GM19463 (cell line): ENCODE results near the gene TTBK1.

Source experiments
- ATAC-seq: cut with Tn5 transposase; IDR thresholded peaks from one replicate; pipeline ENCODE4 v1.9.1; 2021; ENCODE audit warnings: mild to moderate bottlenecking, moderate library complexity; ENCODE audit not compliant: unreplicated experiment

The TTBK1 gene

DNA sequence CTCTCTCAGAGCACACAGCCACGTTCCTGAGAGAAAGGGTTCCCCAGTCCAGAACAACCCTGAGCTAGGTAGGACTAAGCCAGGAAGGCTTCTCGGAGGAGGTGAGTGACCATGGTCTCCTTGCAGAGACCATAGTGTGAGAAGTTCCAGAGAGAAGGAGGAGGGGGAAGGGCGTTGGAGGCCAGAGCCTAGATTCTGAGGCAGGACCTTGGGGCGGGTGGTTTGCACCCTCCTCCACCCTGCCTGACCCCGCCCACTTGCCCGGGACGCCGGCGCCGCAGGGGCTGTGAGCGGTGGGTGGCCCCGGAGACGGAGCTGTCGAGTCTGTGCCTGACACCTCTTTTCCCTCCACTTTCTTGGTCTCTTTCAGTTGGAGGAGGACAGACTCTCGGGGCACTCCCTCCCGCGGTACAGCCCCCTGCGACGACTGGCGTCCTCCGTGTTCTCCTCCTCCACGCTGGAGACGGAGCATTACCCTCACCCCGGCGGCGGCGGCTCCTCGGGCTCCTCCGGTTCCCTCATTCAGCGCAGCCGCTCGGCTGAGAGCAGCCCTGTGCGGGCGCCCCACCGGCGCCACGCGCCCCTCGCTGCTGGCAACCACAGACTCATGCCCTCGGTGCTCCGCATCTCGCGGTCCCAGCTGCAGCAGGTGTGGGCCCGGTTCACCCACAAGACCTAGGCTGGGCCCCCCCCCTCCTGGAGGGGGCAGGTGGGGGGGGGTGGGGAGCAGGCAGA lies 26.2 kb downstream of the TTBK1 start:
- no peak for ATAC-seq

DNA sequence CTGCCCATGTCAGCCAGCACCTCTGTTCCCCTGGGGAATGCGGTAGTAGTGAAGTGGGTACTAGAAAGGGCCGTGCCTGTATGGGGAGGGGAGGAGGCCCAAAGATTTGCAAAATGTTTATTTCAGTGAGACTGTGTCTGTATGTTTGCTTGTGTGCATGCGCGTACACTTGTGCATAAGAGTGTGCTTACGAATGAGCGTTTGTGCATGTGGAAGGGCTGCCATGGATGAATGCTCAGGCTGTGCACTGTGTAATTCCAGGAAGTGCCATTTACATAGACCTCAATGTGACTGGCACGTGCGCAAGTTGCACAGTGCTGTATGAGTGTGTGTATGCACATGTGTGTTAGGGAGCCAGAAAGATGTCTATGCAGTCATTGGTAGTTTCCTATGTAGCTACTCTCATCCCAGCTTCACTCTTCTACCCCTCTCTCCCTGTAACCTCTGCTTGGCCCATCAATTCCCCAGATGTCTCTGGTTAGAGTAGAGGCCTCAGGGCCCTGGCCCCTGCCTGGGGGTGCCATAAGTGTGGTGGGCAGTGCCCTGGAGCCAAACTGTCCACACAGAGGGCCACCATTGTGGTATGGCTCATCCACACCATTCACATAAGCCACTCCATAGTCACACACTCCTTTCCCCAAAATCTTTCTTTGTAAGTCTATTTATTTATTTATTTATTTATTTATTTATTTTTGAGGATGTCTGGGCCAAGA lies 28.0 kb downstream of the TTBK1 start:
- ATAC-seq = no peak

DNA sequence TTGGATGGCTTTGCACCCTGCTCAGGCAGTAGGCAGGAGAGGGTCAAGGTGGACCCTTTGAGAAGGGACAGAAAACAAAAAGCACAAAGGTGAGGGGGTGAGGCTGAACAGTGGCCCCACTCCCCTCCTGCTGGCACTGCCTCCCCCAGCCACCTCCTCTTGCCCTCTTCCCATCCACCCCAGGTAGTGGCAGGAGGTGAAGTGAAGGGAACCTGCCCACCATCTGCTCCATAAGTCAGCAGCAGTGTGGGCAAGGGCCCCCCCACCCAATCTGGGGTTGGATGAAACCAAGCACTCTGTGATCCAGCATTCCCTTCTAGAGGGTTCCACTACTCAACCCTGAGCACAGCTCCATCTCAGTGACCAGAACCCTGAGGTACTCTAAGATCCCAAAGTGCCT lies 28.7 kb downstream of the TTBK1 start:
- ATAC-seq = no peak

DNA sequence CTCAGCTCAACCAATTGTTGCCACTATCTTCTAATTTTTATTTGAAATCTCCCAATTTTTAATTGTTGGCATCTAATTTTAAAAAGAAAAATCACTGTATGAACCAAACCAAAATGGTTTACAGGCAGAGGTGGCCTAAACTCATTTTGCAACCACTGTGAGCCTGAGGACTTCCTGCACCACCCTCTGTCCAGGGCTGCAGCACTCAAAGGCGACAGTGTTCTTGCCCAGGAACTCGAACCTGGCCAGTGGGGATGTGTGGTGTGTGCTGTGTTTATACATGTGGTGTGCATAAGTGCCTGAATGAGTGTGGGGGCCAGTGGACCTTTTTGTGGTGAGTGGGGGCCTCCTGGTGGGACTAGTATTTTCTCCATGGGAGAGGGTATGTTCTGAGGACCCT lies 30.4 kb downstream of the TTBK1 start:
- no peak for ATAC-seq

DNA sequence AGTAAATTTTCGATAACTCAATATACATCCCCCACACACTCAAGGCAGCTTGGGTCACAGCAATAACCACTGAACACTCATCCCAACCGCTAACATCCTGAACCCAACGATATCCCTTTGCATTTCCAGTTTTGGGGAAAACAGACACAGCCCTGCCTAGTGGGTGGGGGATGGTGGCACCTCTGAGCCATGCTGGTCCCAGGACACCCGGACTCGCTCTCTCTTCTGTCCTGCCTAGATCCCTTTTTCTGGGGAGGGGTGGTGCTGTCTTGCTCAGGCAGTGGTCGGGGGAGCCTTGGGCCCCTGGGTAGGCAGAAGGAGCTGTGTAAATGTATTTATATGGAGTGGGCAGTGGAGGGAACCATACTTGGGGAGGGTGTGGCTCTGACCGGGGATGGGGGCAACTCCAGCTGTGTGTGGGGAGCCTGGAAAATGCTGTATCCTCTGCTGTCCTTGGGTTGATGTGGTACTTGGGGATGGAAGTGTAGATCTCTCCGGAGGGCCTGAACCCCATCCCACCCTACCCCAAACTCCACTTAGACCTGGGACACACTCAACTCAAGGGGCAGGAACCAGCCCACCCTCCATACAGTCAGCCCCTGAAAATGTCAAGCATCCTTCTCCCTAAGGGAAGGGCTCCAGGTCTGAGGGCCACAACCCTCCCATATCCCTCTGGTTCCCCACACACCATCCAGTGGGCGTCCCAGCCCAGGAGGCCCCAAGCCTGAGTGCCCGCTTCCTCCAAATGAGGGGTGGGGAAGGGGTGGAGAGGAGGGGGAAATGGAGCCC lies 31.0 kb downstream of the TTBK1 start:
- no peak for ATAC-seq

DNA sequence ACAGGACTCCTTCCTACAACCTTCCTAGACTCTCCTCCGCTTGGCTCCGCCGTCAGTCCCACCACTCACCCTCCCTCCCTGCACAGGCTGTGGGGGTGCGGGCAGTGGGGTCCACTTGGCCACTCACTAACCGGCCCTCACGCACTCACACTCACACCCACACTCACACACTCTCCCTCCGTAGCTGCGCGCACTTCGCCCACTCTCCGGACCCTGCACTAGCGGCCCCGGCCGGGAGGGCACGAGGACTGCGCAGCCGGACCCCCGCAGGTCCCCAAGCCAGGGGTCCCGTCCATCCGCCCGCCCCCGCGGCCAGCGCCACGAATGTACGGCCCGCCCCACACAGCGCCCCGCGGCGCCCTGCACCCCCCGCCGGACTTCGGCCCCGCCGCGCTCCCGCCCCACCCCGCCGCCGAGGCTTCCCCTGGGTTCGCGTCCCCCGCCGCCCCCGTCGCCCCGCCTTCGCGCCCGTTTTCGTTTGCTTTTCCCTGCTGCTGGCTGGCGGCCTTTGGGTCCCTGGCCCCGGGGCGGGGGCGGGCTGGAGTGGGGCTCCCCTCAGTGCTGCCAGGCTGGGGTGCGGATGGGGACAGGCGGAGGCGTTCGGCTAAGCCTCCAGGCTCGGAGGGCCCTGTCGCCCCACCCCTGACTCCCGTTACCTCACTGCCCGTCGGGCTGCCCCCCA lies 31.8 kb downstream of the TTBK1 start:
- ATAC-seq = no peak

DNA sequence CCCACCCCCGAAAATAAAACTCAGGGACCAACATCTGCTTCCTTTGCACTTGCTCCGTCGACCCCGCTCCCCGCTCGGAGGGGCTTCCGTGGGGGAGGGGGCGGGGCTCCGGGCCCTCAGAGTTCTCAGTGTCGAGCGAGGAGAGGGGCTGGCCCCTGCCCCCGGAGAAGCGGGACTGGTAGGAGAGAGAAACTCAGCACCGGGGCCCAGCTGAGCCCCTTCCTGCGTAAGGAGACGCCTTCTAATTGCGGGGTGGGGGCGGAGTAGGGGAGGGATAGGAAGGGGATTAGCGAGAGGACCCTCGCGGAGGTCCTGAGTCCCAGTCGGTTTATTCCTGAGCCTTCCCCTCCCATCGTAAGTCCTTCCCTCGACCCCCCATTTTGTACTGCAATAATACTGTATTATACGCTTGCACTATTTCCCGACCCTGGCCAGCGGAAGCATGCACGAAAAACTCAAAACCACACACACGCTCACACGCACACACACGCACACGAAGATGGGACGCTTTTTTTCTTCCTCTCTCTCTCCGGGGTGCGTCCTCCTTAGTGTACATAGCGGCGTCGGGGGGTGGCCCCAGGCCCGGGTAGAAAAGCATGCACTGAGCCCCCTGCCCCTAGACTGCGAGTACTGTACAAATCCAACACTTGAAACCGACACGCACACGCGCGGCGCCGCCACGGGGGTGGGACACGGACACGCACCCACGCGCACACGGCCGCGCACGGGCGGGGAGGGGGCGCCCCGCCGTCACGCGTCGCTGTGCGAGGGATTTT lies 32.7 kb downstream of the TTBK1 start:
- no peak for ATAC-seq

DNA sequence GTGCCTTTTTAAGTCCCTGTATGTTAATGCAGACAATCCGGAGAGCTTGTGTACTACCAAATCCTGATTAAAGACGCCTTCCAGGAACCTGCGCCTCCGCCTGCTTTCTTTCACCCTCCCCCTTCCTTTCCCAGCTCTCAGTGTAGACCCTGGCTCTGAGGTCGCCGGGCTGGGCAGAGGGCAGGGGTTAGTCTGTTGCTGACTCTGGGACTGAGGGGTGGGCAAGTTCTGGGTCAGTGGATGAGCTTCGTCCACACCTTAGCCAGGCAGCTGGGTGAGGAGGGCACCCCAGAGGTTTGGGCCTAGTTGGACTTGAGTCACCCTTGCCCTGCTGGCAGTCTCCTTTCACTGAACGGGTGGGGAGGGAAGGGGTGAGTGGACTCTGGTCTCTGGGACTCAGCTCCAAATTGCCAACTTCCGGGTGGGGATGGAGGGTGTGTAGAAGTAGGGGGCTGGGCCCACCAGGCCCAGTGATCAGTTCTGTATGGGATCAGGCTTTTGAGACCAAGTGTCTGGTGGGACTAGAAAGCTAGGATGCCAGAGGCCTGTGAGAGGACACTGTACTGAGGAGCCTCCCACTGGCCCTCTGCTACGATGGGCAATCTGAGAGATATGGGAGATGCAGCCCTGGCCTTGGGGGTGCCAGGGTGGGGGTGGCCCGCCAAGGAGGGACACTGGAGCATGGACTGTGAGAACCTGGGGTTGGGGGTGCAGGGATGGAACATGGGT lies 33.5 kb downstream of the TTBK1 start:
- ATAC-seq = no peak

DNA sequence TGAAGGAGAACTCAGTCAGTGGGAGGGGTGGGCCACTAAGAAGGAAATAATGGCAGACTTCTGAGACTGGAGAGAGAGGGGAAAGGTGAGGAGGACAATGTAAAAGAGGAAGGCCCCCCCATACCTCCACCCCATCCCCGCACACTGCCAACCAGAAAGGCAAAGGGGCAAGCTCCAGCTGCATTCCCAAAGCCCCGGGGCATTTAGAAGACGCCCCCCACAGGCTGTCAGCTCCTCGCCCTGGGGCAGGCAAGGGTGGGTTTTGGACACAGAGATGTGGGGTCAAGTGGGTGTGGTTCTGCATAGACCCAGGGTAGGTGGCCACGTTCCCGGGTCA lies 34.0 kb downstream of the TTBK1 start:
- ATAC-seq = no peak

DNA sequence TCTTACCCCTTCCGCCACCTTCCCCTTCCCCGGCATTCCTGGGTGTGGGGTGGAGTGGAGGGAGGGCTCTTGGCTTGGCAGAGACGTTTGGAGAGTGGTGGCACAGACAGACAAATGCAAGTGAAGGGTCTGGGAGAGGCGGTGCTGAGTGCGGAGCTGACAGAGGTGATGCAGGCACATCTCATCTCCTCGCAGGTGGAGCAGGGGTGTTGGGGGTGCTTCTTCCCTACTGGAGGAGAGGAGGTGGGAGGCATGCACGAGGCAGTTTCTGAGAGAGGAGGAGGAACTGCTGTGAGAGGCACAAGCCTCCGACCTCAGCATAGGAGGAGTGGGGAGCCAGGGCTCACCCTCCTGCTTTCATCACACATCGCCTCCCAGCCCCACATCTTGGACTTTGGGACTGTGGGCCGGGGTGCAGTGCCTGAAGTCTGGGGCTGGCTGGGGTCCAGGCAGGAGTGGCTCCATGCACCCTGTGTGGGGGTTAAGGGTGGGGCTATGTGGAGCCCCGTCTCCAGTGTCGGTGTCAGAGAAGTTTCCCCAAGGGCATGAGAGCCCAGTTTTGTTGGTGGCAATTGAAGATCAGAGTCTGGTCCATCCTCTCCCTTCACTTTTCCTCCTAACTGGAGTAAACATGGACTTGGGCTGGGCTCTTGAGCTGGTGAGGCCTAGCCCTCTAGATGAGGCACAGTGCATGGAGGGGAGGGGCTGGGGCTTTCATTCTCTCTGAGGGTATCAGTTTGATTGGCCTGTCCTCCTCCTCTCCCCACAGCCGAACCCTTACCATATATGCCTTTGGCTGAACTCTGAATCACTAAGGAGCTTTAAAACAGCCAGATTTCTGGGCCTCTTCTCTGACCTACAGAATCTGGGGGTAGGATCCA lies 34.6 kb downstream of the TTBK1 start:
- no peak for ATAC-seq

DNA sequence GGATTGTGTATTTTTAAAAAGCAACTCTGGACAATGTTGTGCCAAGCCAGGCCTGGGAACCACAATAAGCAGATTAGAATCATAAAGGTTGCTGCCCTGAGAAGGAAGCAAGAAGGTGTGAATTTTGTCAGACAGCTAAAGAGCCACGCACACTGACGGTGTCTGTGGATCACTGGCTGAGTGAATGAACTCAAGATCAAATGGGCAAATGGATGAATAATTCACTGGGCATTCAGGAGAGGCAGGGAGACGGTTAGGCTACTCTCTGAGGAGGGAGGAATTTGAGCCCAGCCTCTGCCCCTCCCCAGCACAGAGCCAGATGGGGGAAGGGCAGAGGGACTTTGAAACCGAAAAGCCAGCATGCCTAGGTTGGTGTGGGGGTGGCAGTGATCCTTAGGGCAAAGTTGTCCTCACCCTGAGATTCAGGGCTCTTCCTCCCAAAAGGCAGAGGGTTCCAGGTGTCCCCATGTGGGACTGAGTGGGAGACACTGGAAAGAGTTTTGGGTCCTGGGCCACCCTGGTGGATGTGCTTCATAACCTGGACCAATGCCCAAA lies 35.3 kb downstream of the TTBK1 start:
- ATAC-seq = no peak

DNA sequence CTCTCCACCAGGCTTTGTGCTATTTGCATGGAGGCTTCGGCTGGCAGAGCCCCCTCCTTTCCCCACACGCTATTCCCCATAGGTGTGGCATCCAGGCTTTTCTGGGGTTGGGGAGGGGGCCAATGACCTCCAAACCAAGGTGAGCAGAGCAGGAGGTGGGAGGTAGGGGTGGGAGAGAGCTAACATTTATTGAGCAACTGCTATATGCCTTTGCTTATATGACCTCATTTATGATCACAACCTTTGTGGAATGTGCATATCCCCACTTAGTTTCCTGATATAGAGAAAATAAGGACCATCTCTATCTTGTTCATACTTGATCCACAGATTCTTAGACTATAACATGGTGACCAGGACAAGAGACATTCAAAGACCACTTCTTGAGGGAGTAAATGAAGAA lies 37.0 kb downstream of the TTBK1 start:
- ATAC-seq = no peak

DNA sequence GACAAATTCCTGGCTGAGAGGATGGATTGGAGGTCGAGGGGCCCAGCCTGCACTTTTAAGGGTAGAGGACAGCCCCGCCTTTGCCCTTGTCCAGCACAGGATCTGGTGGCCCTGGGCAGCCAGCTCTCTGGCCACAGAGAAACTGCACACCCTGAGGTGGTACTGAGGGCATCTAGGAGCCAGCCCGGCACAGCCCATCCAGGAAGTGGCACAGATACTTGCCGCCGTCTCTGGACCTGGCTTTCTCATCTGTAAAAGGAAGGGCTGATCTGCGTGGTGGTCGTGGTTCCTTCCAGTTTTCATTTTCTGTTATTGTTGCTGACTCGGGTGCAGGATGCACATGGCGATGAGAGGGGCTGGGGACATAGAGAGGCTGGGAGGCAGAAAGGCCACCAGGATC lies 38.8 kb downstream of the TTBK1 start:
- ATAC-seq = no peak

DNA sequence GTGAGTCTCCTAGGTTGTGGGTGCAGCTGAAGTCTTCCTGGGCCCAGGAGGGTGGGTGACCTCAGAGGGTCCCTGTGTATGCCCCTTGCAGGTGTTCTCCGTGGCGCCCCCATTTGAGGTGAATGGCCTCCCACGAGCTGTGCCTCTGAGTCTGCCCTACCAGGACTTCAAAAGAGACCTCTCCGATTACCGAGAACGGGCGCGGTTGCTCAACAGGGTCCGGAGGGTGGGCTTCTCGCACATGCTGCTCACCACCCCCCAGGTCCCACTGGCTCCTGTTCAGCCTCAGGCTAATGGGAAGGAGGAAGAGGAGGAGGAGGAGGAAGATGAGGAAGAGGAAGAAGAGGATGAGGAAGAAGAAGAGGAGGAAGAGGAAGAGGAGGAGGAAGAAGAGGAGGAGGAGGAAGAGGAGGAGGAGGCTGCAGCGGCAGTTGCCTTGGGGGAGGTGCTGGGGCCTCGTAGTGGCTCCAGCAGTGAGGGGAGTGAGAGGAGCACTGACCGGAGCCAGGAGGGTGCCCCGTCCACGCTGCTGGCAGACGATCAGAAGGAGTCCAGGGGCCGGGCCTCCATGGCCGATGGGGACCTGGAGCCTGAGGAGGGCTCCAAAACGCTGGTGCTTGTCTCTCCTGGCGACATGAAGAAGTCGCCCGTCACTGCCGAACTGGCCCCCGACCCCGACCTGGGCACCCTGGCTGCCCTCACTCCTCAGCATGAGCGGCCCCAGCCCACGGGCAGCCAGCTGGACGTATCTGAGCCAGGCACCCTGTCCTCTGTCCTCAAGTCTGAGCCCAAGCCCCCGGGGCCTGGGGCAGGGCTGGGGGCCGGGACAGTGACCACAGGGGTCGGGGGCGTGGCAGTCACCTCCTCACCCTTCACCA lies 39.6 kb downstream of the TTBK1 start:
- ATAC-seq = no peak

DNA sequence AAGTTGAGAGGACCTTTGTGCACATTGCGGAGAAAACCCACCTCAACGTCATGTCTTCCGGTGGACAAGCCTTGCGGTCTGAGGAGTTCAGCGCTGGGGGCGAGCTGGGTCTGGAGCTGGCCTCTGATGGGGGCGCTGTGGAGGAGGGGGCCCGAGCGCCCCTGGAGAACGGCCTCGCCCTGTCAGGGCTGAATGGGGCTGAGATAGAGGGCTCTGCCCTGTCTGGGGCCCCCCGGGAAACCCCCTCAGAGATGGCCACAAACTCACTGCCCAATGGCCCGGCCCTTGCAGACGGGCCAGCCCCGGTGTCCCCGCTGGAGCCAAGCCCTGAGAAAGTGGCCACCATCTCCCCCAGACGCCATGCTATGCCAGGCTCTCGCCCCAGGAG lies 40.2 kb downstream of the TTBK1 start:
- no peak for ATAC-seq

DNA sequence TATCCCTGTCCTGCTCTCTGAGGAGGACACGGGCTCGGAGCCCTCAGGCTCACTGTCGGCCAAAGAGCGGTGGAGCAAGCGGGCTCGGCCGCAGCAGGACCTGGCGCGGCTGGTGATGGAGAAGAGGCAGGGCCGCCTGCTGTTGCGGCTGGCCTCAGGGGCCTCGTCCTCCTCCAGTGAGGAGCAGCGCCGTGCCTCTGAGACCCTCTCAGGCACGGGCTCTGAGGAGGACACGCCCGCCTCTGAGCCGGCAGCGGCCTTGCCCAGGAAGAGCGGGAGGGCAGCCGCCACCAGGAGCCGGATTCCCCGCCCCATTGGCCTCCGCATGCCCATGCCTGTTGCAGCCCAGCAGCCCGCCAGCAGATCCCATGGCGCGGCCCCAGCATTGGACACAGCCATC lies 40.6 kb downstream of the TTBK1 start:
- ATAC-seq = no peak

DNA sequence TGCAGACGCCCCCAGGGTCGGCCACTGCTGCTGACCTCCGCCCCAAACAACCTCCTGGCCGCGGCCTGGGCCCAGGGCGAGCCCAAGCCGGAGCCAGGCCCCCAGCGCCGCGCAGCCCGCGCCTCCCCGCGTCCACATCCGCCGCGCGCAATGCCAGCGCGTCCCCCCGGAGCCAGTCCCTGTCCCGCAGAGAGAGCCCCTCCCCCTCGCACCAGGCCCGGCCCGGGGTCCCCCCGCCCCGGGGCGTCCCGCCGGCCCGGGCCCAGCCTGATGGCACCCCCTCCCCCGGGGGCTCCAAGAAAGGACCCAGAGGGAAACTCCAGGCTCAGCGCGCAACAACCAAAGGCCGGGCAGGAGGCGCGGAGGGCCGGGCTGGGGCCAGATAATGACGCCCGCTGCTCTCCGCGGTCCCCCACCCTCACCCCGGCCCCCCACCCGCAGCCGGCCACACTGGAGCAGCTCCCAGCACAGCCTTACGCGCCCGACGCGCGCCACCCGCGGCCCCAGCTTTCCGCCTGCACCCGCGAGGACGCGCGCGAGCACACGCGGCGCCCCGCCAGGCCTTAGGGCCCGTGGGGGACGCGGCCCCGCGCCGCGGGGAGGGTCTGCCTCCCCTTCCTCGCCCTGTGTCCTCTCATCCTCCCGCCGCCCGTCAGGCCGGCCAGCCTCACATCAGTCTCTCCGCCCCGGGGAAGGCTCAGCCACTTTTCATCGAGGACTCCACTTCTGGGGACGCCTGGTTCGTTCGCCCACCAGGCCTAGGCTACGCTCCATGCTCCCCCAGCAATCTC lies 41.9 kb downstream of the TTBK1 start:
- no peak for ATAC-seq
